DMS153 treated with DMSO at 0.1 percent for 48 hours (cell line): ENCODE measurements around the gene FILIP1L.
"Not testable (repeated sequence)": the region's sequence is repeated elsewhere in the genome, so short reads cannot be mapped to it uniquely, and the experiment has no call there.

Experiments used
- DNase-seq: peaks from one replicate; lab custom pipeline; 2025; ENCODE audit not compliant: unreplicated experiment; lab: John Stamatoyannopoulos, UW

Gene FILIP1L

DNA sequence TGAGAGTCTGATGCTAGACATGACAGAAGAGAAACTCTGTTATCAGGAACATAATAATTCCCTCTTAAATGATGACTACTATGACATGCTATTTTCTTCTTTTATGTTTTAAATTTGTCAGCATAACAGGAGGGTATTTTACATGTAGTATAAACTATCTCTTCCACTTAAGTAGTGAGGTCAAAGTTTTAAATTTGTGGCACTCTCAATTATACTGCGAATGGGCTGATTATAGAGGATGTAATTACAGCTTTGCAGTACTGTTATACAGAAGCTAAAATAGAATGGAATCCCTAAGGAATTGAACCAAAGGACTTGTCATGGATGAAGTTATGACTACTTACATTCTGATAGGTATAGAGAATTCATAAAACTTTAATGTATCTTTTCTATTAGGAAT is 262.3 kb downstream of the FILIP1L start:
- no peak for DNase-seq

DNA sequence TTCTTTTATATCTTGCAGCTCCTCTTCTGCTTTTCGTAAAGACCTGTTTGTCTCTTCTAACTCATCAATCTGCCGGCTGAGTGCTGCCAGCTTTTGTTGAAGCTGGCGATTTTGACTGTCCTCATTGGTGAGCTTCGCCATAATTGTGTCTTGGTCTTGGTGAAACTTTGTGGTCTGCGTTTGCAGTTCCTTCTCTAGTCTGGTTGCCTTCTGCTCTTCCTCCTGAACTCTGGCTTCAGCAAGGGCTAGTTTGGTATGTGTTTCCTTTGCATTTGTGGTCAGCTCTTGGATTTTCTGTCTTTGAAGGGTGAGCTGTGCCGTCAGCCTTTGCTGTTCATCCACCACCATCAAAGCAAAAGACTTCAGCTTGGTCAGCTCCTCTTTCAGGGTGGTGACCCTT is 263.7 kb downstream of the FILIP1L start:
- no peak for DNase-seq

DNA sequence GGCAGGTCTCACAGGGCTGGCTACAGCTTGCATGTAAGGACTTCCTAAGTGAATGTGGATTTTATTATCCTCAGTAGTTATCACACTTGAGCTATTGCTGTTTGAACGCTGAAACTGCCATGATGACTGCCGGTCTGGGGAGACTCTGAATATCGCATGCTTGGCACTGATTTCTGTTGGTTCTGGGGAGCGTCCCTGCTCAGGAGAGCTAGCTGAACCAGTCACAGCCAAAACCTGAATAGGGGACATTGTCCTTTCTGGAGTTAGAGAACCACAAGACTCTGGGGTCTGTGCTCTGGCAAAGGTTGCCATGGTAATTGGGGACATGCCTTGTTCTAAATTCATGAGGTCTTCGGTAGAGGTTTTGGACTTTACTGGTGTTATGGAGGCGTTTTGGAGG is 265.9 kb downstream of the FILIP1L start:
- no peak for DNase-seq

DNA sequence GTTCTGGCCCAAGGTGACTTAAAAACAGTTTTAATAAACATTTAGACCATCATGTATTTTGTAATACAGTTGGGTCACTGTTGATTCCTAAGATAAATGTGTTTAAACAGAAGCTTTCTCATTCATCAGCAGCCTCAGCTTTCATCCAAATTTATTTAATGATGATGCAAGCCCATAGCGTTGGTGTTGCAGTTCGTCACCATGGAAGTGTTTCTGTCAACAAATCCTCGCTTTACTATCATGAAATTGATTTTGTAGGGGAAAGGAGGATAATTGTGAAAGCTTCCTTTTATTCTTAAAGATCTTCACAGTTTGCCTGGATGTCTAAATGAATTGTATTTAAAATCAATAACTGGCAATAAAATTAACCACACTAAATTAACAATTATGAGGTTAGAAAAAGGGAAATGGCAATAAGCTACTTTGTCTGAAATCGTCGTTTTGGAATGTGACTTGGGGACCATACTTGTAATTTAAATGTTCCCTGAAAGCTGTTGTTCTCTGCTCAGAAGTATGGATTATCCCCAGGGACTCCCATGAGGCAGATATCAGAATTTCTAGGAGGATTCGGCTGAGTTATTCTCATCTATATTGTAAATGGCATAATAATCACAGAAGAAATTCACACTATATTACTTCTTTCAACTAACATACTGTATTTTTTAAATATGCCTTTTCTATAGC is 267.7 kb downstream of the FILIP1L start:
- peak; percentile 20 for DNase-seq

DNA sequence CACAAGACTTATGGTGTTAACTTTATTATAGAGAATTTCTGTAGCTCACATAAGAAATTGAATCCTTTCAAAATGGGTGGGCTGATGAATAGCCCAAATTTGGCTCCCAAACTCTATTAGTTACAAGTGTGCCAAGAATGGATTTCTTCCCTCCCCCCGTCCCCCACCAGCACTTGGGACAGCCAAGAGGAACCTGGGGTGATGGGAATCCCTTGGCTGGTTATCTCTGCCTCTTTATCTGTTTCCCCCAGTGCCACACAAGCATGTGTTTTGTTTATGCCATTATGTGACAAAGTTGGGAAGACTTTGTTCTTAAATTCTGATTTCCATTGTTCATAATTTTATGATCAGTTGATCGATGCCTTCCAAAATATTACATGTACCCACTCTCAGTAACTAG is 268.3 kb downstream of the FILIP1L start:
- DNase-seq, result no peak

DNA sequence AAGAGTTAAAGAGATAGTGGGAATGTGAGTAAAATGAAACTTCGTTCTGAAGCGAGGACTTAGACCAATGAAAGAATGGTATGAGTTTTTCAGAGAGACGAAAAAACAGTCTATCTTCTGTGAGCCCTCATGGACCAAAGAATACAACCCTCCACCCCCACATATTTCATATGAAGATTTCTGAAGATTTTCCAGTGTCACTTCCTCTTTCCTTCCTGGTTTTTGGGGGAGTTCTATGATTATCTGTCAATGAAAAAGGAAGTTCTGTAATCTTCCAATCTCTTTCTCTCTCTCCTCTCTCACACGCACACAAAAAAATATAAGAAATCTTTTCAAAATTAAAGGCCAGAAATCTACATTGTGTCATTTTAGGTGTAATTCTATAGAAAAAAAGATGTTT is 269.0 kb downstream of the FILIP1L start:
- DNase-seq, result no peak

DNA sequence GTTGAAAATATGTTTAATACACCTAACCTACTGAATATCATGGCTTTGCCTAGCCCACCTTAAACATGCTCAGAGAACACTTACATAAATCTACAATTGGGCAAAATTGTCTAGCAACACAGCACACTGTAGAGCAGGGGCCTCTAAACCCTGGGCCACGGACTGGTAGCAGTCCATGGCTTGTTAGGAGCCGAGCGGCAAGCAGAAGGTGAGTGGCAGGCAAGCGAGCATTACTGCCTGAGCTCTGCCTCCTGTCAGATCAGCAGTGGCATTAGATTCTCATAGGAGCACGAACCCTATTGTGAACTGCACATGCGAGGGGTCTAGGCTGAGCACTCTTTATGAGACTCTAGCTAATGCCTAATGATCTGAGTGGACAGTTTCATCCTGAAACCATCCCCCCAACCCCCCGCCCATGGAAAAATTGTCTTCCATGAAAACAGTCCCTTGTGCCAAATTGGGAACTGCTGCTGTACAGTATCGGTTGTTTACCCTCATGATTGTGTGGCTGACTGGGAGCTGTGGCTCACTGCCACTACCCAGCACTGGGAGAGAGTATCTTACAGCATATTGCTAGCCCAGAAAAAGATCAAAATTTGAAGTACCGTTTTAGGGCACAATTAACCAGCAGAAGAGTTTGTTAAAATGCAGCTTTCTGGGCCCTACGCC is 270.6 kb downstream of the FILIP1L start:
- no peak for DNase-seq

DNA sequence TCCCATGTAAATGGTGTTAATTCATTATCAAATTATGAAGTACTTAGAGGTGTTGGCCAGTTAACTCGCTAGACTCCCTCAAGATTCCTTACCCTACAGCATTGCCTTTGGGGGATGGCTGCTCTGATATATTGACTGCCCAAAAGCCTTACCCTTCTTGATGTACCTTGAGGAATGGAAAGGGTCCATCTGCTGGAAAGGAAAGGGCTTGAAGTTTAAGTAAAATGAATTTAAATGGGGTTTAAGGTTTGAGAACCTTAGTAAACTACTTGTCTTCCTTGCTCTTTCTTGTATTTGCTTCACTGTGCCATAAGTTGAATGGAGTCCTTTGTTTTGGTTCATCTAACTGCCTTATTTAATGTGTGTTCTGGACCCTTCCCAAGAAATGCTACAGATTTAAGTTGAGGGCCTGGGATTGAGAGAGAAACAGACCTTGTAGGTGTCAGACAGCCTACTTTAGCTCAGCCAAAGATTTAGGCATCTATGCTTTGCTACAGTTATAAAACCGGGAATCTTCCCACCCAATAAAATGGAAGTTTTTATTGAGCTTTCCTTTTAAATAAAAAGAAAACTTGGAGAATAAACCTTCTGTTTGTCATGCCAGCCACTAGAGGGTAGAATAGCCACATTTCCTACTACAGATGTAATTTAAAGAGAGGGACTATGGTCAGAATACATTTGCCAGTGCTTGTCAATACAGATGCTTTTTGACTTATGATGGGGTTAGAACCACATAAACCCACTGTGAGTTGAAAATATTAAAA is 271.3 kb downstream of the FILIP1L start:
- DNase-seq, result peak; percentile 40

DNA sequence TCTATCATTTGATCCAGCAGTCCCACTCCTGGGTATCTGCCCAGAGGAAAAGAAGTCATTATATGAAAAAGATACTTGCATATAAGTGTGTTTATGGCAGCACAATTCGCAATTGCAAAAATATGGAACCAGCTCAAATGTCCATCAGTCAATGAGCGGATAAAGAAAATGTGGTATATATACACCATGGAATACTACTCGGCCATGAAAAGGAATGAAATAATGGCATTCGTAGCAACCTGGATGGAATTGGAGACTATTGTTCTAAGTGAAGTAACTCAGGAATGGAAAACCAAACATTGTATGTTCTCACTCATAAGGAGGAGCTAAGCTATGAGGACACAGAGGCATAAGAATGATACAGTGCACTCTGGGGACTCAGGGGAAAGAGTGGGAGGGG is 272.4 kb downstream of the FILIP1L start:
- not testable (repeated sequence) for DNase-seq

DNA sequence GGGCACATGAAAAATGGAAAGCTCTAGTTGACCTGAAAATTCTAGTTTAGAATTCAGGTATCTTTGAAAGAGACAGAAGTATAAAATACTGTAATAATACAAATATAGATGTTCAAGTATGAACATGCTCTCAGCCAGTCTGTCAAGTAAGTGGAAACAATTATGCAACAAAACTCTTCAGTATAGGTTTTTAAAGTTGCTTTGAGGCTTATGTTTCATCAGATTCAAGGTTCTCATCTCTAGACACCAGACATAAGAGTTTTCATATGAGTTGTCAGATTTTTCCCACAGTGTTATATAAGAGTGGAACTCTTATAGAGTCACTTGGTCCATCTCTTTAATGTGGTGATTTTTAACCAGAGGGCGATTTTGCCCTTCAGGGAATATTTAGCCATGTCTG is 274.7 kb downstream of the FILIP1L start:
- no peak for DNase-seq

DNA sequence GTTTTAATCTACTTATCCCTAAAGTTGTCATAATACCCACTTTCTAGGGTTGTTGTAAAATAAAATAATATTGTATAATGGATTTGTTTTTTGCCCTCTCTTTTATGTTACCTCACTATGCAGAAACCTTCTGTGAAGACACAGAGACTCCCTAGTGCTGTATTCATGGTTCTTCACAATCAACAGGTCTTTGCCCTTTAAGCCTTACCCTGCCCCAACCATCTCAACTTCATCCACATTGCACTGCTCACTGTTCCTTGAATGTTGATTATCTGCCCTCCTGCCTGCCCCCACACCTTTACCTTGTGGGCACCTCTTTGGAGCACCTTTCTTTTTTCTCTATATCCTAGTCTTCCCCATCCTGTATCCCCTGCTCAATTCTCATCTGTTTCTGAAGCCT is 275.5 kb downstream of the FILIP1L start:
- DNase-seq, result no peak

DNA sequence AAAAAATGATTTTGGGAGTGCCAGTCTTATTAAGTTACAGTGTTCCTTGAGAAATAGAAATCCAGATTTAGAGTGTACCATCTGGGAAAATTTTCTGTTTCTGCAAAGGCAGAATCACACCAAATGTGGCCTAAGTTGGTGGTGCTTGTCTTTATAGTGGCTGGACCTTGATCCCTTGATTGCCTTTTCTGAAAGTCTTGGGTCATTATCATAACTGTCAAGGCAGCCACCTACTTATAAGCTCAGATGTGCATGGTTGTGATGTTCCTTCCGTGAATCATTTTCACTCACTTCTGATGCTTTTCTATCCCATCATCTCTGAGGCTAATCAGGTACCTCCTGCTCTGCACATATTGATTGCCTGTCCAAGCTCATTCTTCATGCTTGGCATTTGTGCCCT is 276.6 kb downstream of the FILIP1L start:
- no peak for DNase-seq

DNA sequence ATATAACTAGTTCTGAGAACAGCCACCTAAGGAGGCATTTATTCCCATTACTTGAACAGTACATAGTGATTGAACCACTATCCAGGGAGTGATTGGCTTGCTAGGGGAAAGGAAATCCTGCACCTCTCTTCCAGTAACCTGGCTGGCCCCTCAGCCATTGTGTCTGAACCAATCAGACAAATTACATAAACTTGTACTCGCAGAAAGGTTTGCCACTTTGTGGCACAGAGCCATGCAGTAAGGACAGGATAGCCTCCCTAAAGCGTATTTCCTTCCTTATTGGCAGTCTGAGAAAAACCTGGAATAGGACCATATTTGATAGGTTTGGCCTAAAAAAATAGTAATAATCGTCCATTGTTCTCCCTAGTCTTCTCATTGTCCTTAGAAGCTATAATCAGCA is 277.6 kb downstream of the FILIP1L start:
- DNase-seq, result no peak

DNA sequence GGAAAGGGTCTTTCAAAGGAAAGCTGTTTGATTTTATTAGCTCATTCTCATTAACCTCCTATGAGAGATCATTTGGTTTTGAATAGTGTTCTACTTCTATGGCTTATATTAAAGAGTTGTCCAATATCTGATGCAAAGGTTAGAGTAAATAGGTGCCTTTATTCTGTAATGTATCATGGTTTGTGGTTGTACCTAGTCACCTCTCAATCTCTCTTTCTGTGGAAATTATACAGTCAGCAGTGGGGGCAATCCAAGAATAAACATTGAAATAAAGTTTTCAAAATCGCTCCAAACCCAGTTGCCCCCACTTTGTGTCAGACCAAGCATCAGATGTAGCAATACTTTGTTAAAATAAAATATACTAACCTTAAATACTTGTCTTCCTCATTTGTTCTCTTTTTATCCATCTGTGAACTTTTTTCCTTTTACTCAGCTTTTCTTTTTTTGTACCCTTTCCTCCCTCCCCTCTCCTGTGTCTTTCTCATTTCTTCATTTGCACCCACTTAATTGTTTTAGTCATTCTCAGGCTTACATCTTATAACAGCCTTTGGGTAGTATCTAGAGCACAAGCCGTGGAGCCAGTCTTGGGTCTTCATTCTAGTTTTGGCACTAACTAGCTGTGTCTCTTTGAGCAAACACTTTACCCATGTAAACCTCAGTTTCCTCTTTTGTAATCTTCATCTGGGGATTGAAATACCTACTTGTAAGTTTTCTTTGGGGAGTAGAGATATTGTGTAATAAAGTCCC is 279.9 kb downstream of the FILIP1L start:
- no peak for DNase-seq

DNA sequence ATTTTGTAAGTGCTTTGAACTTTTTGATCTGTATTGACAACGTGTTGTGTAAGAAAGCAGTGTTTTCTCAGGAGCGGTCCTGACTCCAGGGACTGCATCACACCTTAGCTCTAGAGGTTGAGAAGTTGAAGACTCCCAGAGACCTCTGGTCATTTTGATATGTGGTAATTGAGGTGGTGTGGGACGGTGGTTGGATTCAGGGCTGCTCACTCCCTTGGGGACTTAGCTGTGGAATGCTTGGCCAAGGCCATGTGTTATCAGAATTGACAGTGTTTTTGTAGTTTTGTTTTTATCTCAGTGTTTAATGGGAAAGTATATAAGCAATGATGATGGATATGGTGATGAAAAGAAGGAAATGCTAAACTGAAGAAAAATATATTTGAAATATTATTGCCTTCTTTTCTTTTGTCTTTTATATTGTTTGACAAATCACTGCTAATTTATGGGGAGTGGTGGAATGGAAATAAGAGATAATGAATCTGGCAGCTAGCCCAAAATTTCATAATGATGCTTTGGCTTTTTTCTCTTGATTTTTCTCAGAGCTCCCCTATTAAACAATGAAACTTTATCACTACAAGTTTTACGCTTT is 280.6 kb downstream of the FILIP1L start:
- DNase-seq, result no peak

DNA sequence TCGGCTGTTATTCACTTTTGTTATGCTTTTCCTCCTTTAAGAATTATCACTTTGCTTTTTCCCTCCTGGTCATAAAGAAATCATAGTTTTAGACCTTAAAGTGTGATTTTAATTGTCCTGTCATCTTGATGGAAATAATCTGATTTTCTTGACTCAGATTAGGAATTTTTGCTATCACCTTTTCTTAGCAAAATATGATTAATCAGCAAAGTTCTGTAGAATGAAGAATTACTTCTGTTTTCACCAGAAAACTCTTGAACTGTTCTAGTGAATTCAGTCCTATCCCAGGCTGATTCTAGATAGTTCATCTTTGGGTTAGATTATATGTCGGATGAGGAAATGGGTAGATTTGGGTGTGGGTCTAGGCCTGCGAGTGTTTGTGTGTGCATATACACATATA is 284.5 kb downstream of the FILIP1L start:
- no peak for DNase-seq

DNA sequence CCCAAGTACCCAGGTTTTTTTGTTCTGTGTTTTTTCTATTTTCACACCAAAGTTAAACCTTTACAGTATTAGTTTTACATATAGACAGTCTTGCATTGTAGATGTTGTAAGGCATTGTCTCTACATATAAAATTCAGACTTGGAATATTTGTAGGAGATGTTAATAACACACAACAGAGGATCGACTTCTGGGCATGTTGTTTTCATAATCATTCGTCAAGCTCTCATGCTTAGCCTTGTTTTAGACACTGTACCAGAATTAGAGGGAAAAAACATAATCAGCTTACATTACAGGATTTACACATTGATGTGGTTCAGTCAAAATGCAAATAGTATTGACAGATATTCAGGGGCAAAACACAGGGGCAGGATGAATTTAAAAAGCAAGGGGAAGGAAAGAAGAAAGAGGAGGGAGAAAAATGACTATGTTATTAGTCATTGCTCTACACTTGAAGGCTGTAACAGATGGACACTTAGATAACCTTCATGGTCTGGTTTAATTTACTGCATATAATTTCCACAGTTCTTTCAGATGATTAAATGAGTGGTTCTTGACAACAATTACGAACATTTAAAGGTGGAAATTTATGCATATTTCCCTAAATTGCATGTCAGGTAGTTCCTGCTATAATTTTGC is 289.2 kb downstream of the FILIP1L start:
- no peak for DNase-seq

DNA sequence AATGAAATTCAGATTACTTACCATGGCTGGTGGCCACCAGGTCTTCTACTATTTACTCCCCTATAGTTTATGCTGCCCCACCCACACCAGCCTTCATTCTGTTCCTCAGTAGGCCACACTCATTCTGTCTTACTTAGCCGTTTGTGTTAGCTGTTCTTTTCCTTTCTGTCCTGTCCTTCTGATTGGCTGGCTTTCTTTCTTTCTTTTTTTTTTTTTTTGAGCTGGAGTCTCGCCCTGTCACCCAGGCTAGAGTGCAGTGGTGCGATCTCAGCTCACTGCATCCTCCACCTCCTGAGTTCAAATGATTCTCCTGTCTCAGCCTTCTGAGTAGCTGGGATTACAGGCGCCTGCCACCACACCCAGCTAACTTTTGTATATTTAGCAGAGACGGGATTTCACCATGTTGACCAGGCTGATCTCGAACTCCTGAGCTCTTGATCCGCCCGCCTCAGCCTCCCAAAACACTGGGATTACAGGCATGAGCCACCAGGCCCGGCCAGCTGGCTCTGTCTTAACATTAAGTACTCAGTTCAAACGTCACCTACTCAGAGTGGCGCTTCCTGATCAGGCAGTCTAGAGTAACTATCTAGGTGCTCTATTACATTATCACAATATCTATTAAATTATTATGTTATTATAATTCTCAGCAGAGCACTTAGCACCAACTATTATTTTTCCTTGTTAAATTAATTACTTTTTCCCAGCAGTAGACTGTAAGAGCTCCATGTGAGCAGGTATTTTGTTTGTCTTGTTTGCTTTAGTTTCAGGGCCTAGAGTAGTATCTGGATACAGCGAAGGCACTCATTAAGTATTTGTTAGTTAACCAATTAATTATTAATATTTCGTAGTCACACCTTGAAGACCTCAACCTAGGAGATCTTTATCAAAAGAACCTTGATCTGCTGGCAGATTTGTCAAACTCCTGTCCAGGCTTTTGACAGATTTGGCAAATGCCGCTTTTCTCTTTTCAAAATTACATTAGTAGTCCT is 290.3 kb downstream of the FILIP1L start:
- no peak for DNase-seq

DNA sequence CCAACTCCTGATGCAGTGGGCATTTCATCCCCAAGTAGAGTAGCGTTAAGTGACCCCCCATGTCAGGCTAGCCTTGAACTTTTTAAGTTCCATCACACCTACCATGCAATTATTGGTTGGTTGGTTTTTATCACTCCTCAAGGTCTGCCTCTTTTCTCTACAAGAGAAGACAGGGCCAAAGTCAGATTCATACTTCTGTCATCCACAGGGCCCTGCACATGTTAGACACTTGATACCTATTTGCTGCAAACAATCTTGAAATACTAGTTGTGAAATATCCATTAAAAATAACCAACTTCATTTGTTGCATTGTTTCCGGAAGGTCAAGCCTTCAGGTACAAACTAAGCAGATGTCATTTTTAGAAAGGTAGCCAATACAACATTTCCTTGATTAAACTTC is 295.5 kb downstream of the FILIP1L start:
- no peak for DNase-seq
